HG02885 (cell line): ENCODE measurements around the gene MTHFSD.

Experiments used
- ATAC-seq: cut with Tn5 transposase; IDR thresholded peaks from one replicate; pipeline ENCODE4 v1.9.1; 2021; ENCODE audit warnings: mild to moderate bottlenecking; ENCODE audit not compliant: unreplicated experiment, poor library complexity

MTHFSD gene

GRCh38 chr16:86494565-86495356, 60.3 kb downstream of the MTHFSD start:
- no peak for ATAC-seq

GRCh38 chr16:86494039-86494564, 60.9 kb downstream of the MTHFSD start:
- ATAC-seq = no peak

- no peak for ATAC-seq
These were observed 61.9 kb downstream of the MTHFSD start for GRCh38 chr16:86492961-86493629.

GRCh38 chr16:86492267-86492960, 62.6 kb downstream of the MTHFSD start:
- no peak for ATAC-seq

GRCh38 chr16:86491640-86492023, 63.4 kb downstream of the MTHFSD start:
- no peak for ATAC-seq

GRCh38 chr16:86490859-86491639, 64.0 kb downstream of the MTHFSD start:
- ATAC-seq = no peak

GRCh38 chr16:86485746-86486145, 69.3 kb downstream of the MTHFSD start:
- no peak for ATAC-seq

- ATAC-seq = no peak
These were observed 70.8 kb downstream of the MTHFSD start for GRCh38 chr16:86484240-86484639.

GRCh38 chr16:86481607-86482006, 73.4 kb downstream of the MTHFSD start:
- no peak for ATAC-seq

GRCh38 chr16:86480444-86480843, 74.6 kb downstream of the MTHFSD start:
- no peak for ATAC-seq
